Fibroblast of skin of left quadriceps (primary cell): ENCODE results near the gene HSPA1A.

Experiments used
- DNase-seq, 2 experiments: peaks; one replicate each; pipeline ENCODE4 v3.0.0-alpha.2; 2013; ENCODE audit warnings: low read depth in 2 of 2

The HSPA1A gene

GRCh38 chr6:31865205-31866118 is 50.1 kb downstream of the HSPA1A start:
- no peak for DNase-seq
